MM.1S (cell line): Measurements from ENCODE around the gene BPHL.

ENCODE experiments used
- DNase-seq: peaks from one replicate; pipeline ENCODE4 v3.0.0-alpha.2; 2015
- H2AFZ ChIP-seq: fragments of 300-600 bp; sonication (generic); 2 replicates; pipeline ENCODE4 v1.6.0; 2016; ENCODE audit warnings: antibody characterized with exemption, low read length
- H3F3A ChIP-seq: fragments of 300-600 bp; sonication (generic); 2 replicates; pipeline ENCODE4 v1.6.1; 2016; ENCODE audit warnings: mild to moderate bottlenecking, antibody characterized with exemption, low read length, moderate library complexity, mixed read lengths; ENCODE audit not compliant: insufficient read depth
- H3K27ac ChIP-seq: fragments of 300-600 bp; sonication (generic); 2 replicates; pipeline ENCODE4 v1.5.1; 2016; ENCODE audit warnings: mild to moderate bottlenecking, low read length
- H3K27me3 ChIP-seq: fragments of 300-600 bp; sonication (generic); replicated peaks from 2 replicates; pipeline ENCODE4 v1.6.0; 2016; ENCODE audit warnings: low read length; ENCODE audit not compliant: insufficient read depth
- H3K36me3 ChIP-seq: fragments of 300-600 bp; sonication (generic); replicated peaks from 2 replicates; pipeline ENCODE4 v1.6.1; 2016; ENCODE audit warnings: mild to moderate bottlenecking, low read length, mixed read lengths; ENCODE audit not compliant: insufficient read depth
- H3K4me1 ChIP-seq: fragments of 300-600 bp; sonication (generic); 2 replicates; pipeline ENCODE4 v1.6.1; 2016; ENCODE audit warnings: low read length, mixed read lengths
- H3K4me2 ChIP-seq: fragments of 300-600 bp; sonication (generic); 2 replicates; pipeline ENCODE4 v1.6.0; 2016; ENCODE audit warnings: low read depth, low read length
- H3K4me3 ChIP-seq: fragments of 300-600 bp; sonication (generic); 2 replicates; pipeline ENCODE4 v1.5.1; 2016; ENCODE audit warnings: low read length, mixed read lengths
- H3K79me2 ChIP-seq: fragments of 300-600 bp; sonication (generic); 2 replicates; pipeline ENCODE4 v1.6.1; 2016; ENCODE audit warnings: mixed run types, low read length, mixed read lengths
- H3K9ac ChIP-seq: fragments of 300-600 bp; sonication (generic); 2 replicates; pipeline ENCODE4 v1.6.1; 2016; ENCODE audit warnings: low read length, mixed read lengths
- H3K9me2 ChIP-seq: fragments of 300-600 bp; sonication (generic); replicated peaks from 2 replicates; pipeline ENCODE4 v1.6.1; 2016; ENCODE audit warnings: mild to moderate bottlenecking, low read length, mixed read lengths; ENCODE audit not compliant: insufficient read depth
- H3K9me3 ChIP-seq: fragments of 300-600 bp; sonication (generic); replicated peaks from 2 replicates; pipeline ENCODE4 v1.6.1; 2016; ENCODE audit warnings: mild to moderate bottlenecking, low read length, mixed read lengths; ENCODE audit not compliant: insufficient read depth
- H4K20me1 ChIP-seq: fragments of 300-600 bp; sonication (generic); 2 replicates; pipeline ENCODE4 v1.6.1; 2016; ENCODE audit warnings: mild to moderate bottlenecking, low read length, moderate library complexity, mixed read lengths; ENCODE audit not compliant: insufficient read depth
- EZH2 ChIP-seq: fragments of 300-600 bp; sonication (generic); optimal IDR thresholded peaks from 2 replicates; pipeline ENCODE3; 2017; ENCODE audit warnings: low read depth, mild to moderate bottlenecking, antibody characterized with exemption, low read length, mixed read lengths
- EZH2phosphoT487 ChIP-seq: fragments of 300-600 bp; sonication (generic); IDR thresholded peaks from 2 replicates; pipeline ENCODE4 v1.6.1; 2018; ENCODE audit warnings: antibody characterized with exemption, low read length
- TF ChIP-seq, protein P1 (sequence below): fragments of 300-600 bp; sonication (generic); IDR thresholded peaks from 2 replicates; pipeline ENCODE4 v1.5.1; 2016; ENCODE audit warnings: antibody characterized with exemption, low read length, mixed read lengths

BPHL gene

DNA sequence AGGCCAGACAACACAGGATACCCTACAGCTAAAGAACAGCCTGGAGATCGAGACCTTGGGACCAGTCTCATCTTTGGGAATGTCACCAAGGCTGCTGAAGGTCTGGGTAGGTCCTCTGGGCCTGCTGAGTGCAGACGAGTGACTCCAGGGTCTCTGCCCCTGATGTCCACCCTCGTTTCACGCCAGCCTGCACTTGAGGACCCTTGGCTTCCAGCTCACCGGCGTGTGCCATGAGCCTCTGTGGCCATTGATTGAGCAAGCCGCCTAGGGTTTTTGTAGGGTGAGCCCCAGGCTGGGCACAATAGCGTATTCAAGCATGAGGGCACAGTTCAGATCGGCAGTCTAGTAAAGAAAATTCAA lies 4.3 kb downstream of the BPHL start:
- Histone ChIP-seq H3K9ac (no peak overlapping the region), H3K27ac (no peak overlapping the region), H3K36me3 (no peaks in the 10 kb centered on the region), H3K4me3 (no peak overlapping the region), H3K4me1 (peaks cover 7% of the 10 kb centered on the region; the same call in 1 of the 2 replicates), H2AFZ (no peak overlapping the region), H3K27me3 (0 out of 2 replicates have a peak, but pooled peaks cover 3% of the 10 kb centered on the region), H3K79me2 (no peaks in the 10 kb centered on the region), H3F3A (peaks cover 3% of the 10 kb centered on the region; the same call in 1 of the 2 replicates), H3K9me3 (no peaks in the 10 kb centered on the region), H3K4me2 (no peak overlapping the region), H4K20me1 (no peaks in the 10 kb centered on the region), H3K9me2 (no peaks in the 10 kb centered on the region)
- DNase-seq: no peak
- no peak for TF ChIP-seq EZH2
- TF ChIP-seq, protein P1, sequence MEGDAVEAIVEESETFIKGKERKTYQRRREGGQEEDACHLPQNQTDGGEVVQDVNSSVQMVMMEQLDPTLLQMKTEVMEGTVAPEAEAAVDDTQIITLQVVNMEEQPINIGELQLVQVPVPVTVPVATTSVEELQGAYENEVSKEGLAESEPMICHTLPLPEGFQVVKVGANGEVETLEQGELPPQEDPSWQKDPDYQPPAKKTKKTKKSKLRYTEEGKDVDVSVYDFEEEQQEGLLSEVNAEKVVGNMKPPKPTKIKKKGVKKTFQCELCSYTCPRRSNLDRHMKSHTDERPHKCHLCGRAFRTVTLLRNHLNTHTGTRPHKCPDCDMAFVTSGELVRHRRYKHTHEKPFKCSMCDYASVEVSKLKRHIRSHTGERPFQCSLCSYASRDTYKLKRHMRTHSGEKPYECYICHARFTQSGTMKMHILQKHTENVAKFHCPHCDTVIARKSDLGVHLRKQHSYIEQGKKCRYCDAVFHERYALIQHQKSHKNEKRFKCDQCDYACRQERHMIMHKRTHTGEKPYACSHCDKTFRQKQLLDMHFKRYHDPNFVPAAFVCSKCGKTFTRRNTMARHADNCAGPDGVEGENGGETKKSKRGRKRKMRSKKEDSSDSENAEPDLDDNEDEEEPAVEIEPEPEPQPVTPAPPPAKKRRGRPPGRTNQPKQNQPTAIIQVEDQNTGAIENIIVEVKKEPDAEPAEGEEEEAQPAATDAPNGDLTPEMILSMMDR: no peak
- no peak for TF ChIP-seq EZH2phosphoT487

DNA sequence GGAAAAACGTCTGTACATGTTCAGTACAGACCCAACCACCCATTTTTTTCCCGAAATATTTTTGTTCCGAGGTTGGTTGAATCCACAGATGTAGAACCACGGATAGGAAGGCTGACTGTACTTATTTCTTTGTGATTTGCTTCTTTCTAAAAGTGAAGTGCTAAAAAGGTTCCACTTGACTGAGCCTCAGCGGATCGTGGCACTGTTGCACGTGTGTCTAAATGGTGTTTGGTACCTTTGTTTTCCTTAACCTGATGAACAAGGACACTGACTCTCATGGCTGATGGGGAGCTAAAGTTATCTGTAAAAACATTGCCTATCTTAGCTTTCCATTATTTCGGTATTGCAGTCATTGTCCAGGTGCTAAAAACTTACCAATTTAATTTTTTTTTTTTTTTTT lies 6.2 kb downstream of the BPHL start:
- H3K4me3 ChIP-seq: no peak overlapping the region
- no peaks in the 10 kb centered on the region for H3K4me1 ChIP-seq
- H3K27ac ChIP-seq: no peak overlapping the region
- no peaks in the 10 kb centered on the region for H4K20me1 ChIP-seq
- H3K4me2 ChIP-seq: no peak overlapping the region
- no peaks in the 10 kb centered on the region for H3K79me2 ChIP-seq
- no peak overlapping the region for H2AFZ ChIP-seq
- H3K9ac ChIP-seq: no peak overlapping the region
- no peaks in the 10 kb centered on the region for H3F3A ChIP-seq
- no peaks in the 10 kb centered on the region for H3K9me3 ChIP-seq
- no peak for TF ChIP-seq EZH2
- TF ChIP-seq, protein P1: no peak
- no peak for TF ChIP-seq EZH2phosphoT487
- no peak for DNase-seq
- H3K9me2 ChIP-seq: no peaks in the 10 kb centered on the region
- H3K36me3 ChIP-seq: no peaks in the 10 kb centered on the region
- H3K27me3 ChIP-seq: 0 out of 2 replicates have a peak, but pooled peaks cover 3% of the 10 kb centered on the region

DNA sequence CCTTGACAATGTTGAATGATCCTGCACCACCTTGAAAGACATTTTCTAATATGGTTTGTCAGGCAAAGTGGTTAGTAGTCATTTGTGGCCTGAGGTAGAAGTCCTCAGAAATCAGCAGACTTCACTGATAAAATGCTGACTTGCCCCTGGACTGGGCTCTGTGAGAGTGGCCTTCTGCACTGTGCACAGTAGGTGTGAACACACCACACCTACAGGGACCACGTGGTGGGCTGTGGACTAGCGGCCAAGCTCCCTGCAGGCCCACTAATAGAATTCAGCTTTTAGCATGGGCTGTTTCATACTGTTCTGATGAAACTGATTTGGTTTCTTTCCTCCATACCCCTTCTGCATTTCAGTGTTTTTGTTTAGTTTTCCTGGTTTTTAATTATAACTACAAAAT lies 7.3 kb downstream of the BPHL start:
- Histone ChIP-seq H2AFZ (no peak overlapping the region), H3F3A (no peaks in the 10 kb centered on the region), H3K9me3 (no peaks in the 10 kb centered on the region), H3K4me1 (no peaks in the 10 kb centered on the region), H4K20me1 (no peaks in the 10 kb centered on the region), H3K9me2 (no peaks in the 10 kb centered on the region), H3K9ac (no peak overlapping the region), H3K36me3 (no peaks in the 10 kb centered on the region), H3K27me3 (0 out of 2 replicates have a peak, but pooled peaks cover 3% of the 10 kb centered on the region), H3K79me2 (no peaks in the 10 kb centered on the region), H3K27ac (no peak overlapping the region), H3K4me2 (no peak overlapping the region), H3K4me3 (no peak overlapping the region)
- TF ChIP-seq EZH2phosphoT487 (no peak), EZH2 (no peak)
- TF ChIP-seq, protein P1: no peak
- no peak for DNase-seq
